OCI-LY7 (cell line): Measurements from ENCODE around the gene TMEM164. TPM values are rescaled to one million over a fixed set of nuclear protein-coding genes. Genes with fewer than 3 reads are reported as not detected.
A peak's percentile ranks its signal among the peaks of the same experiment; 100 is the strongest.

Experiments used
- BruUV-seq: library from RNA; stranded (reverse); fragments of 400-500 nt; replicated peaks from 2 replicates; lab custom pipeline; 2021; lab: Mats Ljungman, UMichigan
- CTCF ChIA-PET: fragments of 300-600 bp; sonication (Branson Sonifier 250); formaldehyde crosslinking; loops from one replicate; lab custom pipeline; 2022; ENCODE audit warnings: antibody characterized with exemption; ENCODE audit not compliant: unreplicated experiment; lab: Charles Lee
- POLR2A ChIA-PET: fragments of 300-600 bp; sonication (Branson Sonifier 250); formaldehyde crosslinking; loops from one replicate; lab custom pipeline; 2022; ENCODE audit warnings: antibody characterized with exemption; lab: Charles Lee
- DNase-seq: peaks from one replicate; pipeline ENCODE4 v3.0.0-alpha.2; 2015; ENCODE audit warnings: low spot score
- H2AFZ ChIP-seq: fragments of 200-600 bp; sonication (generic), shearing (Covaris generic); 2 replicates; pipeline ENCODE4 v1.6.1; 2014; ENCODE audit warnings: mild to moderate bottlenecking, antibody characterized with exemption, low read length, moderate library complexity
- H3K27ac ChIP-seq: fragments of 200-600 bp; sonication (generic); 2 replicates; pipeline ENCODE4 v1.5.1; 2014; ENCODE audit warnings: mixed run types, low read depth, mild to moderate bottlenecking, moderate library complexity, low read length, inconsistent platforms; ENCODE audit not compliant: poor library complexity, severe bottlenecking
- H3K36me3 ChIP-seq: fragments of 200-600 bp; sonication (generic); 2 replicates; pipeline ENCODE4 v1.6.1; 2014; ENCODE audit warnings: mild to moderate bottlenecking, antibody characterized with exemption, low read length, moderate library complexity, mixed read lengths; ENCODE audit not compliant: insufficient read depth
- H3K4me1 ChIP-seq: fragments of 200-600 bp; sonication (generic); 2 replicates; pipeline ENCODE4 v1.5.1; 2014; ENCODE audit warnings: mild to moderate bottlenecking, low read length; ENCODE audit not compliant: insufficient read depth, poor library complexity, severe bottlenecking
- H3K4me2 ChIP-seq: fragments of 200-600 bp; sonication (generic); 2 replicates; pipeline ENCODE4 v1.6.1; 2014; ENCODE audit warnings: mild to moderate bottlenecking, low read length
- H3K4me3 ChIP-seq: fragments of 200-600 bp; sonication (generic); 2 replicates; pipeline ENCODE4 v1.5.1; 2014; ENCODE audit warnings: mild to moderate bottlenecking, low read depth, low read length; ENCODE audit not compliant: poor library complexity, severe bottlenecking
- H3K79me2 ChIP-seq: fragments of 200-600 bp; sonication (generic); 2 replicates; pipeline ENCODE4 v1.6.1; 2016; ENCODE audit warnings: low read depth, mild to moderate bottlenecking, low read length, moderate library complexity, mixed read lengths; ENCODE audit not compliant: insufficient read depth
- H3K9me2 ChIP-seq: fragments of 200-600 bp; sonication (generic); 2 replicates; pipeline ENCODE4 v1.6.1; 2016; ENCODE audit warnings: mild to moderate bottlenecking, low read length, mixed read lengths; ENCODE audit not compliant: insufficient read depth
- H3K9me3 ChIP-seq: fragments of 200-600 bp; sonication (generic); 2 replicates; pipeline ENCODE4 v1.6.1; 2014; ENCODE audit warnings: mild to moderate bottlenecking, mixed run types, low read length, mixed read lengths
- H4K20me1 ChIP-seq: fragments of 200-600 bp; sonication (generic); 2 replicates; pipeline ENCODE4 v1.6.1; 2014; ENCODE audit warnings: mild to moderate bottlenecking, antibody characterized with exemption, low read length, moderate library complexity, mixed read lengths; ENCODE audit not compliant: insufficient read depth
- EZH2phosphoT487 ChIP-seq: fragments of 200-600 bp; sonication (generic); IDR thresholded peaks from 2 replicates; pipeline ENCODE4 v1.6.1; 2018; ENCODE audit warnings: low read depth, borderline replicate concordance, mild to moderate bottlenecking, mixed run types, antibody characterized with exemption, low read length, moderate library complexity, mixed read lengths
- intact Hi-C: fragments of 100-400 bp; cut with micrococcal nuclease; formaldehyde crosslinking; loops from one replicate; pipeline ENCODE4 v1.10.0; 2022; ENCODE audit not compliant: unreplicated experiment
- total RNA-seq, 2 experiments: library from RNA; depleted of rRNA in 1 of 2; stranded (reverse); fragments of >200 nt in 1 of 2; shearing (Covaris generic) in 1 of 2; gene quantifications; 2 replicates each; pipeline ENCODE4 v1.2.3, GENCODE V29; 2014 to 2022
- TF ChIP-seq, protein P1 (sequence below): fragments of 200-600 bp; sonication (generic); conservative IDR thresholded peaks from 2 replicates; pipeline ENCODE4 v1.5.1; 2014; ENCODE audit warnings: mild to moderate bottlenecking, antibody characterized with exemption, low read length, moderate library complexity, mixed read lengths

TMEM164 gene
- total RNA-seq, 2 experiments from 2014 or later, result 7.2 to 11.1 TPM

DNA sequence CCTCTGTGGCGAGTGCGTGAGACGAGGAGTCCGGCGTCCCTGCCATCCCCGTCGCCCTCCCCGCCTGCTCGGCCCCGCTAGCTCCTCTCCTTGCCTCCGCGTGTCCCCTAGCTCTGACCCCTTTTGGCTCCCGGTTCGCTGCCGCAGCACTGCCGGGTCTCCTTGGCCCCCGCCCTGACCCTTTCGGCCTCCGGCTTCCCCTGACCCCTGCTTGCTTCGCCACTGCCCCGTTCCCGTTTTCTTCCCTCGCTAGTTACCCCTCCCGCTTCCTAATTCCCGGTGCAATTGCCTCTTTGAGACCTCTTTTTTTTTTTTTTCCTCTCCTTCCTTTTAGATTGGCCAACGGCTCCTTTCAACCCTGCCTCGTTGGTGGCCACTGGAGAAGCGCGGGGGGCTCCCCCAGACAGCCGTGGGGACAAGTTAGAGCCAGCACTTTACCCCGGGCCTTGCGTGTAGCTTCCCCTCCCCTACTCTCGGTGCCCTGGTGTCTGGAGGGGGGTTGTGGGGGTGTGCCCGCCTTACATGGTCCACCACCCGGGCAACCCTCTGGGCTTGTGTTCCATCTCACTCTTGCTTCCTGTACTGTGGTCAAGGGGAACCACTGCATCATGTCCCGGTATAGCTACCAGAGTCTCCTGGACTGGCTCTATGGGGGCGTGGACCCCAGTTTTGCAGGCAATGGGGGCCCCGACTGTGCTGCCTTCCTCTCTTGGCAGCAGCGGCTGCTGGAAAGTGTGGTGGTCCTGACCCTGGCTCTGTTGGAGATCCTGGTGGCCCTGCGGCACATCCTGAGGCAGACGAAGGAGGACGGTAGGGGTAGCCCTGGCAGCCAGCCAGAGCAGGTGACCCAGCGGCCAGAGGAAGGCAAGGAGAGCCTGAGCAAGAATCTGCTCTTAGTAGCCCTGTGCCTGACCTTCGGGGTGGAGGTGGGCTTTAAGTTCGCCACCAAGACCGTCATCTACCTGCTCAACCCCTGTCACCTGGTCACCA is 548 bp downstream of the TMEM164 start:
- Histone ChIP-seq H3K79me2 (no peaks in the 10 kb centered on the region), H3K36me3 (no peaks in the 10 kb centered on the region), H3K4me1 (peaks cover 6% of the 10 kb centered on the region), H3K27ac (no peak overlapping the region), H4K20me1 (no peaks in the 10 kb centered on the region), H3K9me3 (no peaks in the 10 kb centered on the region), H2AFZ (peak overlapping the region; percentile 44; the same call in 1 of the 2 replicates), H3K4me2 (peak overlapping the region; percentile 73), H3K4me3 (peak overlapping the region; percentile 73), H3K9me2 (no peaks in the 10 kb centered on the region)
- ChIA-PET CTCF (no interaction called here), POLR2A (no interaction called here)
- no TSS peak for BruUV-seq
- intact Hi-C loops, result no loop called here
- DNase-seq, result no peak
- TF ChIP-seq EZH2phosphoT487, result no peak
- TF ChIP-seq, protein P1, sequence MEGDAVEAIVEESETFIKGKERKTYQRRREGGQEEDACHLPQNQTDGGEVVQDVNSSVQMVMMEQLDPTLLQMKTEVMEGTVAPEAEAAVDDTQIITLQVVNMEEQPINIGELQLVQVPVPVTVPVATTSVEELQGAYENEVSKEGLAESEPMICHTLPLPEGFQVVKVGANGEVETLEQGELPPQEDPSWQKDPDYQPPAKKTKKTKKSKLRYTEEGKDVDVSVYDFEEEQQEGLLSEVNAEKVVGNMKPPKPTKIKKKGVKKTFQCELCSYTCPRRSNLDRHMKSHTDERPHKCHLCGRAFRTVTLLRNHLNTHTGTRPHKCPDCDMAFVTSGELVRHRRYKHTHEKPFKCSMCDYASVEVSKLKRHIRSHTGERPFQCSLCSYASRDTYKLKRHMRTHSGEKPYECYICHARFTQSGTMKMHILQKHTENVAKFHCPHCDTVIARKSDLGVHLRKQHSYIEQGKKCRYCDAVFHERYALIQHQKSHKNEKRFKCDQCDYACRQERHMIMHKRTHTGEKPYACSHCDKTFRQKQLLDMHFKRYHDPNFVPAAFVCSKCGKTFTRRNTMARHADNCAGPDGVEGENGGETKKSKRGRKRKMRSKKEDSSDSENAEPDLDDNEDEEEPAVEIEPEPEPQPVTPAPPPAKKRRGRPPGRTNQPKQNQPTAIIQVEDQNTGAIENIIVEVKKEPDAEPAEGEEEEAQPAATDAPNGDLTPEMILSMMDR, result no peak

DNA sequence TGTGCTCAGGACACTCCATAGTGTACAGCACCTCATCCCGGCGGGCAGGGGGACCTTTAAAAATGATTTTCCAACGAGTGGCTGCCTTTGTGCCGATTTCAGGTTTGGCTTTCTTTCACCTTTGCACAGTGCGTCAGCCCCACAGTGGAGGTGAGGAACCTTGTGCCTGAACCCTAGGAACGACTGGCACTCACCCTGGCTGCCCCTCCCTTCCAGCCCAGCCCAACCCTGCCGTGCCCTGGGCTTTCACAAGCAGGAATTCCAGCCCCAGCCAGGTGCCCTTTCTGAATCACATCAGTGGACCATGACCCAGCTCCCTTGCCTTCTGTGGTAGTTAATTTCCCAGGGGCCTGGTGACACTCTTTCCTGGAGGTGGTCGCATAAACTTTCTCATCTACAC is 1.3 kb downstream of the TMEM164 start:
- no peaks in the 10 kb centered on the region for H4K20me1 ChIP-seq
- ChIA-PET CTCF (no interaction called here), POLR2A (no interaction called here)
- no peak for DNase-seq
- no peak for TF ChIP-seq EZH2phosphoT487
- TF ChIP-seq, protein P1, result no peak
- no peaks in the 10 kb centered on the region for H3K36me3 ChIP-seq
- no peaks in the 10 kb centered on the region for H3K9me3 ChIP-seq
- H3K4me1 ChIP-seq, result peaks cover 6% of the 10 kb centered on the region
- no peak overlapping the region for H3K4me2 ChIP-seq
- no peak overlapping the region for H3K4me3 ChIP-seq
- intact Hi-C loops, result no loop called here
- no TSS peak for BruUV-seq
- no peaks in the 10 kb centered on the region for H3K9me2 ChIP-seq
- no peaks in the 10 kb centered on the region for H3K79me2 ChIP-seq
- H3K27ac ChIP-seq, result no peak overlapping the region
- H2AFZ ChIP-seq, result no peak overlapping the region
